GM21447 (cell line): ENCODE results near the gene TTI1.
"Not testable (repeated sequence)": the region's sequence is repeated elsewhere in the genome, so short reads cannot be mapped to it uniquely, and the experiment has no call there.

Experiments
- ATAC-seq: cut with Tn5 transposase; IDR thresholded peaks from one replicate; pipeline ENCODE4 v1.9.1; 2021; ENCODE audit not compliant: unreplicated experiment

TTI1 gene

DNA sequence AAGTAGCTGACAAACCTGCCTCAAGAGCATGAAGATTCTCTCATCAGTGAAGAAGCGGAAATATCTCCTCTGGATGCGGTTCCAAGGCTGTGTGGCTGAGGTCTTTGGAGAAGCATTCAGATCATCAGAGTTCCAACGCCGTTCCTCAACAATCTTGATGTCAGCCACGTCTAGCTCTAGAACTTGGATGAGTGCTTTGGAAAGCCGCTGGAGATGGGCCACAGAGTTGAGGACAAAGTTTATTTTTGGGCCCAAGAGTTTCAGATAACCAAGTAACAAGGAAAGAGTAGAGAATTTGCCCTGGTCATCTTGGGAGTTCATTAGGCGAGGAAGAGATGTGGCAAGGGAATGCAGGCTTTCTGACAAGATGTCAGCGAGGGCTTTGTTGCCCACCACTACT lies 20.9 kb downstream of the TTI1 start:
- no peak for ATAC-seq

DNA sequence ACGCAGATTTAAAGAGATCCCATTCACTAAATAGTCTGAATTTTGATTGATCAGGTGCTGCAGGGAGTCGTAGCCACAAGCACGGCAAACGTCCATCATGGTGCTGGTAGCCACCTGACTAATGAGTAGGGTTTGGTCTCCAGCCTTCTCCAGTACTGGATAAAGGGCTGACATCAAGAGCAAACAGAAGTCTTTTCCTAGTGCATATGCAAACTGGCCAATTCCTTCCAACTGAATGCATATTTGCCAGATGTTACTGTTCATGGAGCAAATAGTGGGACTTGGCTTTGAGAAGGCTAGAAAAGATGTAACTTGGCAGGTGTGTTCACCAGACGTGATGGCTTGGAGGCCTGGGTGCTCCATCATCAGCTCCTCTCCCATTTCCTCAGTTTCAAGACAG lies 21.6 kb downstream of the TTI1 start:
- ATAC-seq, result no peak

DNA sequence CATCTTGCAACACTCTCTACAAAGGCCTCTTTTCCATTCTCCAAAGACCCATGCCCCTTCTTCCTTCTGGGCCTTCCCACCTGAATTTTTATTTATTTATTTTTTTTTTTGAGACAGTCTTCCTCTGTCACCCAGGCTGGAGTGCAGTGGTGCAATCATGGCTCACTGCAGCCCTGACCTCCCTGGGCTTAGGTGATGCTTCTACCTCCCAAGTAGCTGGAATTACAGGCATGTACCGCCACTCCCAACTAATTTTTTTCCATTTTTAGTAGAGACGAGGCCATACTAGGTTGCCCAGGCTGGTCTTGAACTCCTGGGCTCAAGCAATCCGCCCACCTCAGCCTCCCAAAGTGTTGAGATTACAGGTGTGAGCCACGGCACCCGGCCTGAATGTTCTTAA lies 23.8 kb downstream of the TTI1 start:
- not testable (repeated sequence) for ATAC-seq

DNA sequence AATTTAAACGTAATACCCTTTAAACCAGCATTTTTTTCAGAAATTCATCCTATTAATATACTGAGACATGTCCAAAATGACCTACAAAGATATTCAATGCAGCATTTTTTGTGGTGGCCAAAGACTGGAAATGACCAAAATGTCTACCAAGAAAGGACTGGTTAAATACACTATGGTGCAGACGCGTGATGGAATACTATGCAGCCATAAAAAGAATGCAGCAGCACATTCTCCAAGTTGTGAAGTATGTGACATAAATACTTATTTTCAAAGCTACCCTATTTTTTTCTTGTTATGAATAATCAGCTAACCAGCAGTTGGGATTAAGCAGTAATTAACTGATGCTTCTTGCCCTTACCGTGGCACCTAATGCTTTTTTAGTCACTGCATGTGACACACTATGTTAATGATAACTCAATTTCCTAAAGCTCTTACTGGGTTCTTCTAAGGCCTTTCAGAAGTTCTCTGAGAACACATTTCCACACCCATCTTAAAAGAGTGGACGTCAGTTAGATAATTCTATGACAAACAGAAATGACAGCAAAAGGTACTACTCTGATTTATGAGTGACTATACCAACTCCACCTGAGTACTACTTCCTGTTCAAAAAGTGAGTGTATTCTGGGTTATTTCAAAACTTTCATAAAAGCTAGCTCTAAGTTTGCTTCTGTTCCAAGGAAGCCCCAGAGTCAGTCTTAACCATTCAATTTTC lies 24.9 kb downstream of the TTI1 start:
- ATAC-seq, result no peak

DNA sequence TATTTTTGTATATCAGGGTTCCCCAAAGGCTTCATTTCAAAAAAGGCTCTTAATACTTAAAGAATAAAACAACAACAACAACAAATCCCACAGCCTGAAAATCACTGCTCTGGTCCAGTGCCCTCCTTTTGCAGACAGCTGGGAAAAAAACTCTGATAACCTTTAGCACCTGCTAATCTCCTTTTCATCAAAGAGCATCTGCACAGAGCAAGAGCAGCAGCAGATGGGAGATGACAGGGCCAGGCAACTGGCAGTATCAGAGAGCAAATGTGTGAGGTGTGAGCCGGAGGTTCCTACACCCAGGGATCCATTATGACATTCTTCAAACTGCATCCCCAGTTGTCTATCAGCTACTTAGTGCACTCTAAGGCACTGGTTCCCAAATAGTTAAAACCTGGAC lies 25.7 kb downstream of the TTI1 start:
- ATAC-seq, result no peak

DNA sequence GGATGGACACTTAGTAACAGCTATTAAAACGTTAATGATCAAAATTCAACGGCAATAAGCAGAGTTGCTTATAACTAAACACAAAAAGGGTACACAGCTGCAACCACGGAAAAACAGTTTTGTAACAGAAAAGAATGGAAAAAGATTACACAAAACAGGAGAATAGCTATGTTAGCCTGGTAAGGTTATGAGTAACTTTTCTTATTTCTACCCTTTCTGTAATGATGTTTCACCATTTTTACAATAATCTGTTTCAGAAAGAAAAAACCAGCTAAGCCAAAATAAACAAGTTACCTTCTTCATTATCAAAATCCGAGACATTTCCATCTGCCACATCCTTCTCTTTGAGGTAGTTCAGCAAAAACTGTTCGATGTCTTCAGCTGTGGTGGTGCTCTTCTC lies 27.4 kb downstream of the TTI1 start:
- no peak for ATAC-seq

GRCh38 chr20:38004416-38004815 lies 28.8 kb downstream of the TTI1 start:
- ATAC-seq, result no peak

DNA sequence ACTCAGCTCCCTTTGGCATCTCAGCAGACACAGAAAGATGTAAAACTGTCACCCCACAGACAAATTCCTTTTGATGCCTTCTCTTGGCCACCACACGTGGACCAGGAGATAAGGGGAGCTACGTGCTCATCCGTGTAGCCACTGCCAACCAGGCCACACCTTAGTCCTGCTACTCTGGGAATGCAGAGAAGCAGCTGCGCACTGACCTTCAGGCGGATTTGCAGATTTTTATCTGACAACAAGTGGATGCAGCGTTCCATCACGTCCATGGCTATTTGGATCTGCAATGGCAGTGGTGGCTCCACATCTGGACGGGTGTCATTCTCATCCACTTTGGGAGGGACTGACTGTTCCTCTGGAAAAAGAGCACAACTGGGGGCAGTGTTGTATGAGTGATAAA lies 30.8 kb downstream of the TTI1 start:
- ATAC-seq, result no peak

- no peak for ATAC-seq
These were observed 31.3 kb downstream of the TTI1 start for GRCh38 chr20:38001981-38002380.

- ATAC-seq, result no peak
These were observed 31.9 kb downstream of the TTI1 start for GRCh38 chr20:38001173-38001875.

- ATAC-seq, result no peak
These were observed 33.0 kb downstream of the TTI1 start for GRCh38 chr20:38000293-38000692.

GRCh38 chr20:37999526-38000263 lies 33.6 kb downstream of the TTI1 start:
- ATAC-seq, result no peak

GRCh38 chr20:37997516-37997915 lies 35.7 kb downstream of the TTI1 start:
- no peak for ATAC-seq

GRCh38 chr20:37995856-37996605 lies 37.2 kb downstream of the TTI1 start:
- no peak for ATAC-seq

GRCh38 chr20:37994512-37994911 lies 38.7 kb downstream of the TTI1 start:
- ATAC-seq, result no peak

DNA sequence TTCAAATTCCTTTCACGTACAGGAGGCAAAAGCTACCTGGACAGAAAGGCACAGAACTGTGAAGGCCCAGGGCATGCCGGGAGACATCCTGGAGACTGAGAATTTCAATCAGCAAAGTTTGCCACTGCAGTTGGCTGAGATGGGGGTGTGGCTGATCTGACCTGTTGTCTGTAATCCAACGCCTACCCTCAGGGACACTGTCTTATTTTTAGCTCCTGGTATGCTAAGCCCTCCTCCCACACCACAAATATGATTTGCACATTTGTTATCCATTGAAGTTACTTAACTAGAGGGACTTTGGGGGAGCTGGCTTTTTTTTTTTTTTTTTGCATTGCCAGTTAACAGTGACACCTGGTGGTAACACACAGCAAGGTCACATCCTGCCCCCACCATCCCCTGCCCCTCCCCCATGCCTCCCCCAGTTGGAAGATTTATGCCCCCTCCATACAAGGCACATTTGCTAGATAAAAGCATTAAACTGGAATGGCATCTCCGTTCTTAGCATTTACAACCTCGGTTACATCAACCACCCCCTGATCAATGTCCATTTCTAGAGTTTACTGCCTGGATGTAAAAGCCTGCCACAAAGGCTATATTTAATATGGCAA lies 40.4 kb downstream of the TTI1 start:
- no peak for ATAC-seq

GRCh38 chr20:37991908-37992307 lies 41.3 kb downstream of the TTI1 start:
- no peak for ATAC-seq

GRCh38 chr20:37991157-37991866 lies 41.9 kb downstream of the TTI1 start:
- ATAC-seq, result no peak

GRCh38 chr20:37990571-37991151 lies 42.6 kb downstream of the TTI1 start:
- ATAC-seq, result peak; percentile 91
